SK-N-SH treated with all-trans-retinoic acid at 6 μM for 48 hours (cell line): ENCODE measurements around the gene PHF19.

Experiments used
- ATAC-seq: fragments of 200-7000 bp; cut with Tn5 transposase; 3 replicates; pipeline ENCODE4 v1.9.1; 2020; ENCODE audit warnings: mild to moderate bottlenecking, moderate library complexity
- ARNTL ChIP-seq: fragments of 450-650 bp; formaldehyde crosslinking; IDR thresholded peaks from 2 replicates; pipeline ENCODE4 v1.5.0; 2020; ENCODE audit warnings: low read depth, mild to moderate bottlenecking, moderate library complexity, borderline replicate concordance
- BACH2 ChIP-seq: fragments of 250-450 bp; sonication (Bioruptor Pico); IDR thresholded peaks from 2 replicates; pipeline ENCODE4 v1.9.0; 2021; ENCODE audit warnings: mild to moderate bottlenecking, borderline replicate concordance
- CSDC2 ChIP-seq: fragments of 250-450 bp; sonication (Bioruptor Pico); IDR thresholded peaks from 2 replicates; pipeline ENCODE4 v1.5.0; 2020; ENCODE audit warnings: mild to moderate bottlenecking, moderate library complexity
- CSRNP3 ChIP-seq: fragments of 250-450 bp; sonication (Bioruptor Pico); IDR thresholded peaks from 2 replicates; pipeline ENCODE4 v1.5.1; 2021; ENCODE audit warnings: mild to moderate bottlenecking, moderate library complexity
- ESRRG ChIP-seq: fragments of 250-450 bp; sonication (Bioruptor Pico); IDR thresholded peaks from 2 replicates; pipeline ENCODE4 v1.6.1; 2021; ENCODE audit warnings: mild to moderate bottlenecking
- GLIS3 ChIP-seq: fragments of 250-450 bp; sonication (Bioruptor Pico); IDR thresholded peaks from 2 replicates; pipeline ENCODE4 v1.5.0; 2020; ENCODE audit warnings: mild to moderate bottlenecking, moderate library complexity
- ISL1 ChIP-seq: fragments of 250-450 bp; sonication (Bioruptor Pico); IDR thresholded peaks from 2 replicates; pipeline ENCODE4 v2.1.2; 2022; ENCODE audit warnings: mild to moderate bottlenecking, moderate library complexity
- OSR1 ChIP-seq: fragments of 250-450 bp; sonication (Bioruptor Pico); IDR thresholded peaks from 2 replicates; pipeline ENCODE4 v1.8.0; 2022; ENCODE audit warnings: moderate library complexity, mild to moderate bottlenecking, inconsistent platforms
- PATZ1 ChIP-seq: fragments of 250-450 bp; sonication (Bioruptor Pico); IDR thresholded peaks from 2 replicates; pipeline ENCODE4 v1.8.0; 2020; ENCODE audit warnings: mild to moderate bottlenecking, moderate library complexity, borderline replicate concordance
- PPARA ChIP-seq: fragments of 250-450 bp; sonication (Bioruptor Pico); IDR thresholded peaks from 2 replicates; pipeline ENCODE4 v1.5.0; 2020; ENCODE audit warnings: mild to moderate bottlenecking, borderline replicate concordance
- RARB ChIP-seq: fragments of 250-450 bp; sonication (Bioruptor Pico); IDR thresholded peaks from 2 replicates; pipeline ENCODE4 v1.8.0; 2021; ENCODE audit warnings: mild to moderate bottlenecking, moderate library complexity
- SNAI2 ChIP-seq: fragments of 250-450 bp; sonication (Bioruptor Pico); IDR thresholded peaks from 2 replicates; pipeline ENCODE4 v1.5.0; 2020; ENCODE audit warnings: mild to moderate bottlenecking, moderate library complexity
- TCF4 ChIP-seq: fragments of 250-450 bp; sonication (Bioruptor Pico); IDR thresholded peaks from 2 replicates; pipeline ENCODE4 v1.8.0; 2021; ENCODE audit warnings: mild to moderate bottlenecking, moderate library complexity, borderline replicate concordance
- TOX ChIP-seq: fragments of 250-450 bp; sonication (Bioruptor Pico); IDR thresholded peaks from 2 replicates; pipeline ENCODE4 v1.8.0; 2021; ENCODE audit warnings: mild to moderate bottlenecking, moderate library complexity, borderline replicate concordance
- TSHZ2 ChIP-seq: fragments of 250-450 bp; sonication (Bioruptor Pico); IDR thresholded peaks from 2 replicates; pipeline ENCODE4 v1.5.0; 2020; ENCODE audit warnings: mild to moderate bottlenecking, moderate library complexity
- ZC3H10 ChIP-seq: fragments of 250-450 bp; sonication (Bioruptor Pico); IDR thresholded peaks from 2 replicates; pipeline ENCODE4 v1.5.1; 2021; ENCODE audit warnings: mild to moderate bottlenecking, moderate library complexity
- ZFP3 ChIP-seq: fragments of 250-450 bp; sonication (Bioruptor Pico); IDR thresholded peaks from 2 replicates; pipeline ENCODE4 v1.5.0; 2020; ENCODE audit warnings: mild to moderate bottlenecking, moderate library complexity
- ZFP30 ChIP-seq: fragments of 450-650 bp; formaldehyde crosslinking; IDR thresholded peaks from 2 replicates; pipeline ENCODE4 v1.5.0; 2022; ENCODE audit warnings: mild to moderate bottlenecking, moderate library complexity
- ZNF565 ChIP-seq: fragments of 450-650 bp; formaldehyde crosslinking; conservative IDR thresholded peaks from 2 replicates; pipeline ENCODE4 v1.5.0; 2020; ENCODE audit warnings: low read depth, mild to moderate bottlenecking, moderate library complexity
- ZNF70 ChIP-seq: fragments of 450-650 bp; formaldehyde crosslinking; IDR thresholded peaks from 2 replicates; pipeline ENCODE4 v1.5.0; 2020; ENCODE audit warnings: mild to moderate bottlenecking, moderate library complexity
- ZNF8 ChIP-seq: fragments of 450-650 bp; formaldehyde crosslinking; IDR thresholded peaks from 2 replicates; pipeline ENCODE4 v1.5.0; 2020; ENCODE audit warnings: mild to moderate bottlenecking, moderate library complexity
- TF ChIP-seq, protein P1 (sequence below): fragments of 250-450 bp; sonication (Bioruptor Pico); IDR thresholded peaks from 2 replicates; pipeline ENCODE4 v1.5.1; 2020; ENCODE audit warnings: low read depth, mild to moderate bottlenecking, moderate library complexity
- TF ChIP-seq, protein P2 (sequence below): fragments of 250-450 bp; sonication (Bioruptor Pico); IDR thresholded peaks from 2 replicates; pipeline ENCODE4 v1.8.0; 2021; ENCODE audit warnings: low read depth, mild to moderate bottlenecking, moderate library complexity, borderline replicate concordance

PHF19 gene

GRCh38 chr9:120874226-120875194 lies 2.5 kb downstream of the PHF19 start (continued):
- TF ChIP-seq, protein P1, sequence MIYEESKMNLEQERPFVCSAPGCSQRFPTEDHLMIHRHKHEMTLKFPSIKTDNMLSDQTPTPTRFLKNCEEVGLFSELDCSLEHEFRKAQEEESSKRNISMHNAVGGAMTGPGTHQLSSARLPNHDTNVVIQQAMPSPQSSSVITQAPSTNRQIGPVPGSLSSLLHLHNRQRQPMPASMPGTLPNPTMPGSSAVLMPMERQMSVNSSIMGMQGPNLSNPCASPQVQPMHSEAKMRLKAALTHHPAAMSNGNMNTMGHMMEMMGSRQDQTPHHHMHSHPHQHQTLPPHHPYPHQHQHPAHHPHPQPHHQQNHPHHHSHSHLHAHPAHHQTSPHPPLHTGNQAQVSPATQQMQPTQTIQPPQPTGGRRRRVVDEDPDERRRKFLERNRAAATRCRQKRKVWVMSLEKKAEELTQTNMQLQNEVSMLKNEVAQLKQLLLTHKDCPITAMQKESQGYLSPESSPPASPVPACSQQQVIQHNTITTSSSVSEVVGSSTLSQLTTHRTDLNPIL (CRISPR knock-in tag), result no peak
- TF ChIP-seq PPARA (no peak), ISL1 (no peak), ZNF565 (CRISPR knock-in tag) (no peak), GLIS3 (CRISPR knock-in tag) (no peak), OSR1 (CRISPR knock-in tag) (no peak), TCF4 (CRISPR knock-in tag) (no peak)

DNA sequence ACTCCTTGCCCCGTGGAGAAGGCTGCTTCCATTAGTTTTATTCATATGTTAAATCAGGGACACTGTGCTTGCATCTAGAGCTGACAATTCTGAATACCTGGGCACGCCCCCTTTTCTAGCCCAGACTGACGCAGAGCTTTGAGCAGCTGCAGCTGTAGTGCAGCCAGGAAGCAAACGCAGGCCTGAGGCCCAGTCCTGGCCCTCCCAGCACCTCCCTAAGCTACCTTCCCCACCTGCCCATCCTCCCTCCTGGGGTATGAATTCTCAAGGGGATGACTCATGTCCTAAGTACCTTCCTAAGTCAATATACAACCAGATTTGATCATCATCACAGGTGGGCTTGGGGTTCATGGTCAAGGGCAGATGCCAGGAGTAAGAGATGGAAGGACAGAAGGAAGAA lies 3.5 kb downstream of the PHF19 start:
- ATAC-seq, result no peak
- no peak for TF ChIP-seq OSR1 (CRISPR knock-in tag)
- no peak for TF ChIP-seq ARNTL (CRISPR knock-in tag)
- TF ChIP-seq ZFP30 (CRISPR knock-in tag), result no peak
- no peak for TF ChIP-seq ZNF565 (CRISPR knock-in tag)
- no peak for TF ChIP-seq TSHZ2 (CRISPR knock-in tag)
- TF ChIP-seq GLIS3 (CRISPR knock-in tag), result no peak
- TF ChIP-seq ESRRG (CRISPR knock-in tag), result no peak
- no peak for TF ChIP-seq BACH2 (CRISPR knock-in tag)
- no peak for TF ChIP-seq ZNF8 (CRISPR knock-in tag)
- no peak for TF ChIP-seq ZNF70
- no peak for TF ChIP-seq PATZ1
- TF ChIP-seq ZFP3 (CRISPR knock-in tag), result no peak
- TF ChIP-seq, protein P1 (CRISPR knock-in tag), result no peak
- no peak for TF ChIP-seq ZC3H10
- TF ChIP-seq SNAI2 (CRISPR knock-in tag), result no peak
- TF ChIP-seq RARB (CRISPR knock-in tag), result no peak
- TF ChIP-seq CSRNP3 (CRISPR knock-in tag), result no peak
- TF ChIP-seq, all 23 proteins: peak for 0

DNA sequence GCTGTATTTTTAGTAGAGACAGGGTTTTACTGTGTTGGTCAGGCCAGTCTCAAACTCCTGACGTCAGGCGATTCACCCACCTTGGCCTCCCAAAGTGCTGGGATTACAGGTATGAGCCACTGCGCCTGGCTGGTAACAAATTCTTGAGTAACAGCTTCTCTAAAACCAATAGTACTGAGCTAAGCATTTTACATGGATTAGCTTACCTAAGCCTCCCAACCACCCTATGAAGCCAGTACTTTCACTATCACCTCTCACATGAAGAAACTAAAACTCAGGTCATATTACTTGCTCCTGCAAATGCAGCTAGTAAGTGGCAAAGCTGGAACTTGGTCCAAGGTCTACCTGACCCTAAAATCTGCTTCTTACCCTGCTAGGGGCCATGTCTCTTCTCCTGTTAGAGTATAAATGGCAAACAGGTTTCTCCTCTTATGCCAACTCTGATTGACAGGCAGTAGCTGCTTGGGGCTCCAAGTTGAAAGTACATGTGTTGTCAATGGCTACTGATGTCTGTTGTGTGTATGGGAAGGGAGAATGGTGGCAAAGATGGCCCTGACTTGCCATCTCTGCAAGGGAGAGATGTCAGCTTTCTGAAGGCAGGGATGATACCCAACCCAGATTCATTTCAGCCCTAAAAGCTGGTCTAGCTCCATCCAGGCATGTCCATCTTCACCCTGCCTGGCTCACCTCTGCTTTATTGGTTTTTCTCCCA lies 4.0 kb downstream of the PHF19 start:
- ATAC-seq, result no peak
- TF ChIP-seq ZC3H10 (no peak), ZNF8 (CRISPR knock-in tag) (no peak), ISL1 (no peak), CSDC2 (CRISPR knock-in tag) (no peak), TOX (CRISPR knock-in tag) (no peak), TSHZ2 (CRISPR knock-in tag) (no peak), OSR1 (CRISPR knock-in tag) (no peak), TCF4 (CRISPR knock-in tag) (no peak), GLIS3 (CRISPR knock-in tag) (no peak), ZFP3 (CRISPR knock-in tag) (no peak)
- TF ChIP-seq, protein P2, sequence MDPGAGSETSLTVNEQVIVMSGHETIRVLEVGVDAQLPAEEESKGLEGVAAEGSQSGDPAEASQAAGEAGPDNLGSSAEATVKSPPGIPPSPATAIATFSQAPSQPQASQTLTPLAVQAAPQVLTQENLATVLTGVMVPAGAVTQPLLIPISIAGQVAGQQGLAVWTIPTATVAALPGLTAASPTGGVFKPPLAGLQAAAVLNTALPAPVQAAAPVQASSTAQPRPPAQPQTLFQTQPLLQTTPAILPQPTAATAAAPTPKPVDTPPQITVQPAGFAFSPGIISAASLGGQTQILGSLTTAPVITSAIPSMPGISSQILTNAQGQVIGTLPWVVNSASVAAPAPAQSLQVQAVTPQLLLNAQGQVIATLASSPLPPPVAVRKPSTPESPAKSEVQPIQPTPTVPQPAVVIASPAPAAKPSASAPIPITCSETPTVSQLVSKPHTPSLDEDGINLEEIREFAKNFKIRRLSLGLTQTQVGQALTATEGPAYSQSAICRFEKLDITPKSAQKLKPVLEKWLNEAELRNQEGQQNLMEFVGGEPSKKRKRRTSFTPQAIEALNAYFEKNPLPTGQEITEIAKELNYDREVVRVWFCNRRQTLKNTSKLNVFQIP (CRISPR knock-in tag), result no peak
